Smooth muscle cell (in vitro differentiated cells): ENCODE measurements around the gene PRKCA. TPM values are rescaled to one million over a fixed set of nuclear protein-coding genes. Genes with fewer than 3 reads are reported as not detected.

Source experiments
- DNase-seq: peaks from one replicate; lab custom pipeline; 2025; ENCODE audit not compliant: unreplicated experiment; lab: John Stamatoyannopoulos, UW
- H2AFZ ChIP-seq: fragments of 200-600 bp; sonication (generic); 2 replicates; pipeline ENCODE4 v1.6.0; 2016; ENCODE audit warnings: antibody characterized with exemption, low read depth, mild to moderate bottlenecking
- H3F3A ChIP-seq: fragments of 200-600 bp; sonication (generic); 2 replicates; pipeline ENCODE4 v1.6.0; 2017; ENCODE audit warnings: antibody characterized with exemption, low read depth
- H3K27ac ChIP-seq: fragments of 200-600 bp; sonication (generic); 2 replicates; pipeline ENCODE4 v1.5.1; 2016; ENCODE audit warnings: low read depth, mild to moderate bottlenecking
- H3K27me3 ChIP-seq: fragments of 200-600 bp; sonication (generic); 2 replicates; pipeline ENCODE4 v1.6.1; 2016; ENCODE audit warnings: low read depth, mild to moderate bottlenecking
- H3K36me3 ChIP-seq: fragments of 200-600 bp; sonication (generic); 2 replicates; pipeline ENCODE4 v1.5.1; 2016; ENCODE audit warnings: low read depth
- H3K4me1 ChIP-seq: fragments of 200-600 bp; sonication (generic); 2 replicates; pipeline ENCODE4 v1.5.1; 2016; ENCODE audit warnings: low read depth
- H3K4me2 ChIP-seq: fragments of 200-600 bp; sonication (generic); 2 replicates; pipeline ENCODE4 v1.6.0; 2016; ENCODE audit warnings: mild to moderate bottlenecking
- H3K4me3 ChIP-seq: fragments of 200-600 bp; sonication (generic); 2 replicates; pipeline ENCODE4 v1.5.1; 2016; ENCODE audit warnings: mild to moderate bottlenecking
- H3K79me2 ChIP-seq: fragments of 200-600 bp; sonication (generic); 2 replicates; pipeline ENCODE4 v1.6.0; 2016; ENCODE audit warnings: low read depth, mild to moderate bottlenecking
- H3K9ac ChIP-seq: fragments of 200-600 bp; sonication (generic); 2 replicates; pipeline ENCODE4 v1.6.0; 2016; ENCODE audit warnings: low read depth
- H3K9me3 ChIP-seq: fragments of 200-600 bp; sonication (generic); replicated peaks from 2 replicates; pipeline ENCODE4 v1.5.1; 2016; ENCODE audit warnings: low read depth
- H4K20me1 ChIP-seq: fragments of 200-600 bp; sonication (generic); 2 replicates; pipeline ENCODE4 v1.6.0; 2016; ENCODE audit warnings: low read depth
- CTCF ChIP-seq: fragments of 200-600 bp; sonication (generic); IDR thresholded peaks from 2 replicates; pipeline ENCODE4 v1.5.1; 2017; ENCODE audit warnings: borderline replicate concordance, mild to moderate bottlenecking, antibody characterized with exemption; ENCODE audit not compliant: insufficient read depth, poor library complexity, severe bottlenecking
- WGBS: methylation state at CpG from one replicate; pipeline ENCODE4 v1.1.7; 2016; ENCODE audit warnings: low lambda C conversion rate; 5-methylcytosine and 5-hydroxymethylcytosine counted together
- polyA plus RNA-seq: library from polyadenylated mRNA; unstranded; fragments of >200 nt; fragmentation: Nextera tagmentation; extraction: Ambion mirVana; gene quantifications from 2 replicates; pipeline ENCODE4 v1.2.1, GENCODE V29; 2016
- total RNA-seq: library from RNA; depleted of rRNA; stranded (reverse); fragments of >200 nt; gene quantifications from 2 replicates; pipeline ENCODE4 v1.2.3, GENCODE V29; 2014

Gene PRKCA
- total and polyA plus RNA-seq, 2 experiments from 2014 or later: 0.78 to 7.1 TPM

GRCh38 chr17:66308856-66309255 lies 6.4 kb downstream of the PRKCA start:
- no peak for TF ChIP-seq CTCF
- no peak for DNase-seq
- no peaks in the 10 kb centered on the region for H3K79me2 ChIP-seq
- no peaks in the 10 kb centered on the region for H3K27me3 ChIP-seq
- no peaks in the 10 kb centered on the region for H3F3A ChIP-seq
- H3K4me3 ChIP-seq: no peak overlapping the region
- H3K36me3 ChIP-seq: no peaks in the 10 kb centered on the region
- peaks cover 11% of the 10 kb centered on the region for H3K4me1 ChIP-seq
- H2AFZ ChIP-seq: no peak overlapping the region
- H3K27ac ChIP-seq: no peak overlapping the region
- no peaks in the 10 kb centered on the region for H4K20me1 ChIP-seq
- no peak overlapping the region for H3K4me2 ChIP-seq
- no peaks in the 10 kb centered on the region for H3K9me3 ChIP-seq
- H3K9ac ChIP-seq: no peak overlapping the region
- 73% methylated on average over 2 of the region's 2 CpGs for WGBS

GRCh38 chr17:66309793-66310192 lies 7.4 kb downstream of the PRKCA start:
- no peak overlapping the region for H3K4me3 ChIP-seq
- no peak for DNase-seq
- H3K36me3 ChIP-seq: no peaks in the 10 kb centered on the region
- TF ChIP-seq CTCF: no peak
- H4K20me1 ChIP-seq: no peaks in the 10 kb centered on the region
- WGBS: 82% methylated on average over 4 of the region's 4 CpGs
- no peak overlapping the region for H3K4me2 ChIP-seq
- H3K4me1 ChIP-seq: peaks cover 7% of the 10 kb centered on the region
- H3K27me3 ChIP-seq: no peaks in the 10 kb centered on the region
- no peak overlapping the region for H3K27ac ChIP-seq
- H3K79me2 ChIP-seq: no peaks in the 10 kb centered on the region
- no peaks in the 10 kb centered on the region for H3K9me3 ChIP-seq
- H3F3A ChIP-seq: no peaks in the 10 kb centered on the region
- no peak overlapping the region for H3K9ac ChIP-seq
- no peak overlapping the region for H2AFZ ChIP-seq

GRCh38 chr17:66310528-66311148 lies 8.2 kb downstream of the PRKCA start:
- TF ChIP-seq CTCF: no peak
- no peaks in the 10 kb centered on the region for H4K20me1 ChIP-seq
- no peaks in the 10 kb centered on the region for H3F3A ChIP-seq
- no peaks in the 10 kb centered on the region for H3K36me3 ChIP-seq
- H3K4me2 ChIP-seq: no peak overlapping the region
- H2AFZ ChIP-seq: no peak overlapping the region
- no peak for DNase-seq
- no peak overlapping the region for H3K27ac ChIP-seq
- H3K9ac ChIP-seq: no peak overlapping the region
- H3K4me3 ChIP-seq: no peak overlapping the region
- H3K27me3 ChIP-seq: no peaks in the 10 kb centered on the region
- 88% methylated on average over 7 of the region's 7 CpGs for WGBS
- no peaks in the 10 kb centered on the region for H3K9me3 ChIP-seq
- no peaks in the 10 kb centered on the region for H3K4me1 ChIP-seq
- H3K79me2 ChIP-seq: no peaks in the 10 kb centered on the region

DNA sequence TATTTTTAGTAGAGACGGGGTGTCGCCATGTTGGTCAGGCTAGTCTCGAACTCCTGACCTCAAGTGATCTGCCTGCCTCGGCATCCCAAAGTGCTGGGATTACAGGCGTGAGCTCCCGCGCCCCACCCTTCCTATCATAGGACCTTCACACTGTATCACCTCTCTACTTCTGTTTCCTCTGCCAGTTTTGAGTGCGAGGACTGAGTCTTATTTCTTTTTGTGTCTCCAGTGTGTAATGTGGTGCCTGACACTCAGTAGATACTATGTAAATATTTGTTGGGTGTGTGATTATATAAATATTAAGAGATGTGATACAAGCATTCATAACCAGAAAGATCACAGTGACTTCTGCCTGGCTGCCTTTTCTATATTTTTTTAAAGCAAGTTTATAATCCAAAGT lies 10.5 kb downstream of the PRKCA start:
- Histone ChIP-seq H3K4me2 (no peak overlapping the region), H3K36me3 (no peaks in the 10 kb centered on the region), H3K79me2 (no peaks in the 10 kb centered on the region), H3K9ac (no peak overlapping the region), H3K27me3 (no peaks in the 10 kb centered on the region), H3K4me1 (no peaks in the 10 kb centered on the region), H3K9me3 (no peaks in the 10 kb centered on the region), H3F3A (no peaks in the 10 kb centered on the region), H3K27ac (no peak overlapping the region), H2AFZ (no peak overlapping the region), H3K4me3 (no peak overlapping the region), H4K20me1 (no peaks in the 10 kb centered on the region)
- 95% methylated on average over 8 of the region's 8 CpGs for WGBS
- DNase-seq: no peak
- no peak for TF ChIP-seq CTCF
